Measurements from ENCODE around the gene EEFSEC. TPM values are rescaled to one million over a fixed set of nuclear protein-coding genes. Genes with fewer than 3 reads are reported as not detected.

Gene EEFSEC
- total RNA-seq, 1 donor from 2014 or later: 15.6 TPM

GRCh38 chr3:128188956-128189355, 35.7 kb downstream of the EEFSEC start:
- no peak overlapping the region for H3K27ac Mint-ChIP-seq (ENCODE audit: unreplicated experiment)
- H3K4me1 Mint-ChIP-seq (ENCODE audit: unreplicated experiment): peaks cover 15% of the 10 kb centered on the region
- no peaks in the 10 kb centered on the region for H3K36me3 Mint-ChIP-seq (ENCODE audit: unreplicated experiment)
- H3K27me3 Mint-ChIP-seq (ENCODE audit: unreplicated experiment): no peaks in the 10 kb centered on the region
- no peak for DNase-seq (ENCODE audit: extremely low spot score, unreplicated experiment)
- no peaks in the 10 kb centered on the region for H3K9me3 Mint-ChIP-seq (ENCODE audit: unreplicated experiment)
- TF ChIP-seq CTCF (IDR thresholded peaks at IDR 0.05): no peak
- no peak overlapping the region for H3K4me3 Mint-ChIP-seq (ENCODE audit: unreplicated experiment)

- Mint-ChIP-seq H3K36me3 (ENCODE audit: unreplicated experiment) (no peaks in the 10 kb centered on the region), H3K4me3 (ENCODE audit: unreplicated experiment) (no peak overlapping the region), H3K27ac (ENCODE audit: unreplicated experiment) (no peak overlapping the region), H3K4me1 (ENCODE audit: unreplicated experiment) (peaks cover 17% of the 10 kb centered on the region), H3K9me3 (ENCODE audit: unreplicated experiment) (no peaks in the 10 kb centered on the region), H3K27me3 (ENCODE audit: unreplicated experiment) (no peaks in the 10 kb centered on the region)
- no peak for DNase-seq (ENCODE audit: extremely low spot score, unreplicated experiment)
- no peak for TF ChIP-seq CTCF (IDR thresholded peaks at IDR 0.05)
Observed at GRCh38 chr3:128190501-128190900, 37.2 kb downstream of the EEFSEC start.

GRCh38 chr3:128192131-128192530, 38.9 kb downstream of the EEFSEC start:
- Mint-ChIP-seq H3K27ac (ENCODE audit: unreplicated experiment) (no peak overlapping the region), H3K4me1 (ENCODE audit: unreplicated experiment) (peaks cover 19% of the 10 kb centered on the region), H3K36me3 (ENCODE audit: unreplicated experiment) (no peaks in the 10 kb centered on the region), H3K27me3 (ENCODE audit: unreplicated experiment) (no peaks in the 10 kb centered on the region), H3K9me3 (ENCODE audit: unreplicated experiment) (no peaks in the 10 kb centered on the region), H3K4me3 (ENCODE audit: unreplicated experiment) (no peak overlapping the region)
- no peak for TF ChIP-seq CTCF (IDR thresholded peaks at IDR 0.05)
- no peak for DNase-seq (ENCODE audit: extremely low spot score, unreplicated experiment)

GRCh38 chr3:128193168-128193567, 39.9 kb downstream of the EEFSEC start:
- no peak for TF ChIP-seq CTCF (IDR thresholded peaks at IDR 0.05)
- H3K36me3 Mint-ChIP-seq (ENCODE audit: unreplicated experiment): no peaks in the 10 kb centered on the region
- no peak for DNase-seq (ENCODE audit: extremely low spot score, unreplicated experiment)
- H3K4me1 Mint-ChIP-seq (ENCODE audit: unreplicated experiment): peaks cover 18% of the 10 kb centered on the region
- no peaks in the 10 kb centered on the region for H3K27me3 Mint-ChIP-seq (ENCODE audit: unreplicated experiment)
- no peak overlapping the region for H3K27ac Mint-ChIP-seq (ENCODE audit: unreplicated experiment)
- no peaks in the 10 kb centered on the region for H3K9me3 Mint-ChIP-seq (ENCODE audit: unreplicated experiment)
- H3K4me3 Mint-ChIP-seq (ENCODE audit: unreplicated experiment): no peak overlapping the region

GRCh38 chr3:128194843-128195242, 41.6 kb downstream of the EEFSEC start:
- peaks cover 12% of the 10 kb centered on the region for H3K4me1 Mint-ChIP-seq (ENCODE audit: unreplicated experiment)
- H3K9me3 Mint-ChIP-seq (ENCODE audit: unreplicated experiment): no peaks in the 10 kb centered on the region
- no peak overlapping the region for H3K27ac Mint-ChIP-seq (ENCODE audit: unreplicated experiment)
- no peak for DNase-seq (ENCODE audit: extremely low spot score, unreplicated experiment)
- no peaks in the 10 kb centered on the region for H3K36me3 Mint-ChIP-seq (ENCODE audit: unreplicated experiment)
- TF ChIP-seq CTCF (IDR thresholded peaks at IDR 0.05): no peak
- H3K4me3 Mint-ChIP-seq (ENCODE audit: unreplicated experiment): no peak overlapping the region
- H3K27me3 Mint-ChIP-seq (ENCODE audit: unreplicated experiment): no peaks in the 10 kb centered on the region
